ENCODE data around the gene CST4.
"Not testable (repeated sequence)": the region's sequence is repeated elsewhere in the genome, so short reads cannot be mapped to it uniquely, and the experiment has no call there.

Gene CST4

DNA sequence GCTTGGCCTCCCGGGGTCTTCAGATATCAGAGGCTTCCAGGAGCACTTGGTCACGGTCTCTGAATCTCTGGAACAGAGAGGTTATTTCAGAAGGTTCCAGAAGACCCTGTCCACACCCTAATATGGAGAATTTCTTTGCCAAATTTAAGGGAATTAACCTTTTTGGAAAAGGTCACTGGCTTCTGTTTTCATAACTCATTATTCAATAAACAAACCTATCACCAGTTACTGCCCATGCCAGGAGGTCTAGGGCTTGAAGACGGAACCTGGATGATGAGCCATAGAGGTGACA, 507 bp upstream of the CST4 start:
- no peak for DNase-seq (ENCODE audit: low read depth in 2 of 3, low spot score in 2 of 3)

DNA sequence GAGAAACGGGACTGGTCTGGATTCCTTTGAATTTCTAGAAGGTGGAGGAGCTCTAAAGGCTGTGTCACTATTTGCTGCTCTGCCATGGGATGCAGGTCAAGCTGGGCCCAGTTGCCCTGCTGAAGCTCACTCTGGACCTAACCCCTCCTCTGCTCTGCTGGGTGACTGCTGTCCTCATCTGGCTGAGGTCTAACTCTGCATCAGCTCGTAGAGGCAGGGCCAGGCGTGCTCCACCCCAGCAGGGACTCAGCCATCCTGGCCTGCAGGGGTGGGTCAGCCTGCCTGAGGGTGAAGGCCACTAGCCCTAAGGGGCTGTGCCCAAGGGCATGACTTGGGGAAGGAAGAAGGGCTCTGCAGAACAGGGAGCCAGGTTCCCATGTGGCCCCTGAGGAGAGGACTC, 852 bp downstream of the CST4 start:
- DNase-seq (ENCODE audit: low read depth in 2 of 3, low spot score in 2 of 3): no peak

DNA sequence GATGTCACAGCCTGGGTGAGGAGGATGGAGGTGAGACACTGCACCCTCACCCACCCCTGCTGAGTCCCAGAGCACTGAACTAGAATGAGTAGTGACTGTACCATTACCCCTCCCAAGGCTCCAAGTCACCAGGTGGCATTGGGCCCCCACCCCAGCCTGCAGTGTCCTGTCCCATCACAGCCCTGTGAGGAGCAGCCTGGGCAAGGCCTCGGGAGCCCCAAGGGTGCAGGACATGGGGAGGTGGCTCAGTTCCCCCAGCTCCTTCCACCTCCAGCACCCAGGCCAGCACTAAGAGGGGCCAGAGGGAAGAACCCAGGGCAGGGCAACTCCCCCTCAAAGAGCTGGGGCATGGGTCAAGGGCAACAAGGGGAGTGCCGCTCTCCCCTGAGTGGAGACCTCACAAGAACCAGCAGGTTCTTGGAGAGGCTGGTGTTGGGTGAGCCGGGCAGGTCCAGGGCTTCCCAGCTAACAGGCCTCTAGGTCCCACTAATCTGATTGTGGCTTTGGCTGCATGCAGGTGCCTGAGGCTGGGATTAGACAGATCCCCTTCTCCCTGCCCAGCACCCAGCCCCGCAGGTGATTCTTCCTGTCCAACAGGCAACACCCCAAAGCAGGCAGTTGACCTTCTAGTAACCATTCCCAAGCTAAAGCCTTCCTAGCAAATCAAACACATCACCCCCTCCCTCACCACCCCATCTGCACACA, 2.6 kb downstream of the CST4 start:
- no peak for DNase-seq (ENCODE audit: low read depth in 2 of 3, low spot score in 2 of 3)

DNA sequence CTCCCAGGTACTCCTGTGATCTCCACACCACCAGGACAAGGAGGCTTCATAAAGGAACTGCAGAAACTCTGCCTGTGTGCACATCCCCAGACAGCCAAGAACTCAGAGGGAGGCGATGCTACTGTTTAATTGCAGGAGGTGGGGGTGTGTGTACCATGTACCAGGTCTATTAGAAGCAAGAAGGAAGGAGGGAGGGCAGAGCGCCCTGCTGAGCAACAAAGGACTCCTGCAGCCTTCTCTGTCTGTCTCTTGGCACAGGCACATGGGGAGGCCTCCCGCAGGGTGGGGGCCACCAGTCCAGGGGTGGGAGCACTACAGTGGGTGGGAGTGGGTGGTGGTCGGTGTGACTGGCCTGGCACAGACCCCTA, 3.3 kb downstream of the CST4 start:
- DNase-seq (ENCODE audit: low read depth in 2 of 3, low spot score in 2 of 3): not testable (repeated sequence)

- DNase-seq (ENCODE audit: low read depth in 2 of 3, low spot score in 2 of 3): no peak
Measured at GRCh38 chr20:23684261-23684660, 4.6 kb downstream of the CST4 start.

DNA sequence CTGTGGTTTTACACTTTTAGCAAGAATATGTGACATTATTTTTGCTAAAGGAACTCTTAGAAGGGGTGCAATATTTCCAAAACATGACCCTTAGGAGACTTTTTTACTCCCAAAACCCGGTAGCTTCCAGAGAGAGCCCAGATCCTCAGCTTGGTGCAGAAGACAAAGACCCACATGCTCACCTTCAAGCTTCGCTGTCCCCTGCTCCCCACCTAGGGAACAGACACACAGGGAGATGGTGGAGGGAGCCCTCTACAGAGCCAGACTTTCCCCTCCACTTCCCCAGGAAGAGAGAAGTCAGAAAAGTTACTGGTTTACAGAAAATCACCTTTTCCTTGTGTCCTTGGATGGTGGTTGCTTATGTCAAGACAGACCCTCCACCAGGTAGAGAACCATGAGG, 5.0 kb downstream of the CST4 start:
- DNase-seq (ENCODE audit: low read depth in 2 of 3, low spot score in 2 of 3): no peak

DNA sequence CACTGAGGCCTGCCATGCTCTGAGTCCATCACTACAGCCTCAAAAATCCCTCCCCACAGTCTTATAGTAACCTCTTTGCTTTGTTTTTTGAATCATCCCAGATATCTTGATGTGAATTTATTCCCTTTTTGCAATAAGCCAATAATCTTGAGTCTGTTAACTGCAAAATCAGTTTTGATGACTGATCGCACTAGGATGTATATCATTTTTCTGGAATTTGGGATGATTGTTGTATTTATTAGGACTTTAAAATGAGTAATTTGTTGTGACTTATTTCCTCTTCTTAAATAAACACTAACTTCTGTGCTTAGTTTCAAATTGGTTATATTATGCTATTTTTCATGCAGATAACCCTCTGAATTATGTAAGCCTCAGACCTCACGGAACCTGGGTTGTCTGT, 5.6 kb downstream of the CST4 start:
- DNase-seq (ENCODE audit: low read depth in 2 of 3, low spot score in 2 of 3): no peak

- no peak for DNase-seq (ENCODE audit: low read depth in 2 of 3, low spot score in 2 of 3)
Measured at GRCh38 chr20:23680146-23680545, 8.7 kb downstream of the CST4 start.

DNA sequence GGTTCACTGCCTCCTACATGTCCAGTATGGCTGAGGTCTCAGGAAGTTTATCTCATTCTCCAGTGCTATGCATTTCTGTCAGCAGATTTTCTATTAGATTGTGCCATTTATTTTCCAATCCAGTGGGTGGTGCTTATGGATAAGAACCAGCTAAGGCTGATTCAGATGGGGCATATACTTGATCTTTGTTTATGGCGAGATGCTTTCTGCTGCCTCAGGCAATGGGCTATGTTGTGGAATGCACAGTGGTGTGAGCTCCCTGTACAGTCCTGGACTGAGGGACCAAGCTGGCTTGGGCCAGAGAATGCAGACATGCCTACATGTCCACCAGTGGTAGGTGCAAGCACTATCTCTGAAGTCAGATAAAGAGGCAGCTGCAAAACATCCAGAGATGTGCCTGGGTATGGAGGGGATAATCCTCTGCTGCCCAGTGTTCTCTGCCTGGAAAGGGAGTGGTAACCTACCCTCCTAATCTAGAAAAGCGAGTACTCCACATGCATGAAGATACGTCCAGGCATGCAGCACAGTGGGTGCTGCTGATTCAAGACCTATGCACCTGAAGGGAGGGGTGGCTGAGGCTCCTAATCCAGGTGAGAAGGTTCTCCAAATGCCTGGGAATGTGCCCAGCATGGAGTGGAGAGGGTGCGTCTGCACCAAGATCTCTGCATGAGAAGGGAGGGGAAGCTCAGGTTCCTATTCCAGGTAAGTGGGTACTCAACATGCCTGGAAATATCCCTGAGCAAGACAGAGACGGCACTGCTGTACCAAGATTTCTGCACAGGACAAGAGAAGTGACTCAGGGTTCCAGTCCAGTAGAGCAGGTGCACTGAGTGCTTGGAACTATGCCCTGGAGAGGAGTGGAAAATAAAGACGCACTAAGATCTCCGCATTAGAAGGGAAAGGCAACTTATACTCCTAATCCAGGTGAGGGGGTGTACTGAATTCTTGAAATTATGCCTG, 9.4 kb downstream of the CST4 start:
- no peak for DNase-seq (ENCODE audit: low read depth in 2 of 3, low spot score in 2 of 3)

GRCh38 chr20:23673209-23673608, 15.6 kb downstream of the CST4 start:
- no peak for DNase-seq (ENCODE audit: low read depth in 2 of 3, low spot score in 2 of 3)

GRCh38 chr20:23672158-23672557, 16.7 kb downstream of the CST4 start:
- no peak for DNase-seq (ENCODE audit: low read depth in 2 of 3, low spot score in 2 of 3)

DNA sequence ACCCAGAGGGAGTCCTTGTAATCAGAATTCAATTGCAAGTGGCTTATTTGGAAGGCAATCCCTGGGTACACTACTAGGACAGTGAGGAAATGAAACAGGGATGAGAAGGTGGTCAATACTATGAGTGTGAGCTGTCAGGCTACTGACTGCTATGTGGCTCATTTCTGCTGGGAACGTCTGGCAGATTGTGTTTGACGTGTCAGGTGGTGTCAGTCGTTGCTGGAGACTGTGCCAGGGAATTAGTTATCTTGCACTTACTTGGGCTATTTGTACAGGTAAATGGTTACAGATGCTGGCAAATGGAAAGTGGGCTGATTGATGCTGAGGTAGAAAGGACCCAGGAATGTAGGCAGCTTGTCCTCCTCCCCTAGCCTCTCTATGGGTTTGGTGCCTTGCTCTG, 17.4 kb downstream of the CST4 start:
- DNase-seq (ENCODE audit: low read depth in 2 of 3, low spot score in 2 of 3): no peak

DNA sequence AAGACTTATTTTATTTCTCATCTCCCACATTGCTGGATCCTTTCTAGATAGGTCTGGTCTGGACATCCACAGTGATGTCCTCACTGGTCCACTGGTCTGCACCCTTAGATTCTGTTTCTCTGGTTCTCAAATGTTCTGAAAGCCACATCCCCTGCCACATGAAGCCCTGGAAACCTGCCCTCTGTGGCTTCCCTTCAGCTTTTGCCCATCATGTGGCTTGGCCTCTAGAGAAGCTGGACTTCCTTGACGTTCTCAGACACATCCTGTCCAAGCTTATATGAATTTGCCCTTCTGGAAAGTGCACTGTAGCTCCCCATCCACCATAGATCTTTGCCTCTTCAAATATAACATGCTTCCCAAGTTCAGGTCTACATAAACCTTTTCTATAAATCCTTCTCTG, 18.5 kb downstream of the CST4 start:
- DNase-seq (ENCODE audit: low read depth in 2 of 3, low spot score in 2 of 3): no peak

DNA sequence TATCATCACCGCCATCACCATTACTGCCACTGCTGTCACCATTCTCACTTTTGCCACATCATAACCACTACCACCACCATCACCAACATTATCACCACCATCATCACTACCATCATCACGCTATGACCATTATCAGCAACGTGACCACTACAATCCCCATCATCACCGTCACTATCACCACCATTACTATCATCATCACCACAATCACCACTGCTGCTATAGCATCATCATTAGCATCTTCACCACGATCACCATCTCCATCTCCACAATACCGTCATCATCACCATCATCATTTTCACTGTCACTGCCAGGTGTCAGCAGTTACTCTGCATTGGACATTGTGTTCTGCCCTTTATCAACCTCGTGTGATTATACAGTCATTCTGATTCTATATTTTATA, 19.0 kb downstream of the CST4 start:
- no peak for DNase-seq (ENCODE audit: low read depth in 2 of 3, low spot score in 2 of 3)

GRCh38 chr20:23669327-23669726, 19.5 kb downstream of the CST4 start:
- no peak for DNase-seq (ENCODE audit: low read depth in 2 of 3, low spot score in 2 of 3)

DNA sequence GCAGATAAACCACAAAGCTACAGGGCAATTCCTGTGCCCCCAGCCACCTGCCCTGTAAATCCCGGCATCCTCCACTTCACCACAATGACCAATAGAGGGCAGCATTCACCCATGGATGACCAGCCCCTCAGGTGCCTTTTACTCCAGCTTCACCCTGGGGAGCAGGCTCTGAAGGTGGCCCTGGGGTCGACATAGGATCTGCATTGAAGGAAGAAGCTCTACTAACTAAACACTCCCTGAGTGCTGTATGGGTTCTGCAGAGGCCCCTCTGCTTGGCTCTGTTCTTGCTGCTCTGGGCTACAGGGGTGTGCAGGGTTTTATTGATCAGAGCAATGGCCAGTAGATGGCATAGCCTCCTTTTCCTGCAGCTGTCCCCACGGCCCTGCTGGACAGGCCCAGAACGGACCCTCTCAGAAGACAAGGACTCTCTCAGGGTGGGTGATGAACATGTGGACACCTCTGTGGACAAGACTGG, 20.3 kb downstream of the CST4 start:
- DNase-seq (ENCODE audit: low read depth in 2 of 3, low spot score in 2 of 3): peak in 1 of 3 experiments; percentile 17

DNA sequence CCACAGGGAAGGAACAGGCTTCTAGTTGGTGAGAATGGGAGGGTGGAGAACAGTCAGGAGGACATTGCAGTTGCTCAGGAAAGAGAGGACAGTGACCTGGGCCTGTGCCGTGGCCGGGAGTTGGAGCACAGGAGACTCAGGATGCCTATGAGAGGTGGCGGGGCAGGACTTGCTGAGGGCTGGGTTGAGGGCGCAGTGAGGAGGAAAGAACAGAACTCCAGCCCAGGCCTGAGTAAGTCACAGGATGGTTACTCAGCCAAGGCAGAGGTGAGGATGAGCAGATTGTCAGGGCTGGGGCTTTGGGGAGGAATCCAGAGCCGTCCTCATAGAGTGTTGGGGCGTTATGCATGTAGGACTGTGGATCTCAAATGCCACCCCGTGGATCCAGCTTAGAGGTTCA, 21.2 kb downstream of the CST4 start:
- DNase-seq (ENCODE audit: low read depth in 2 of 3, low spot score in 2 of 3): no peak

DNA sequence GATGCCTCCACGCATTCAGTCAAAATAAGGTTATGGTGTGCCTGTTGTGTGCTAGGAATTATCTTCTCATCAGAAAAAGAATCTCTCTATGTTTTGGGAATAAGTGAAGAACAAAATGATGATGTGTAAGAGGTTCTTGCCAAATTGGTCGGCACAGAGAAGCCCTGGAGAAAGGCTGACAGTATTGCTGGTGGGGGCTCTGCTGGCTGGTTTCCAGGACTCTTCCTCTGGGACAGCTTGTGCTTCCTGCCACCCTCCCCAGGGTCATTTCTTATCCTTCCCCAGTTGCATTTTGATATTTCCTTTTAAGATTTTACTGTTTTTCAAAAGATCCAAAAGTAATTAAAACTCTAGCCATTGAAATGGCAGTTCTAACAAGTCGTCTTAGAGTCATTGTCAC, 22.1 kb downstream of the CST4 start:
- DNase-seq (ENCODE audit: low read depth in 2 of 3, low spot score in 2 of 3): no peak

GRCh38 chr20:23666189-23666588, 22.6 kb downstream of the CST4 start:
- DNase-seq (ENCODE audit: low read depth in 2 of 3, low spot score in 2 of 3): no peak

DNA sequence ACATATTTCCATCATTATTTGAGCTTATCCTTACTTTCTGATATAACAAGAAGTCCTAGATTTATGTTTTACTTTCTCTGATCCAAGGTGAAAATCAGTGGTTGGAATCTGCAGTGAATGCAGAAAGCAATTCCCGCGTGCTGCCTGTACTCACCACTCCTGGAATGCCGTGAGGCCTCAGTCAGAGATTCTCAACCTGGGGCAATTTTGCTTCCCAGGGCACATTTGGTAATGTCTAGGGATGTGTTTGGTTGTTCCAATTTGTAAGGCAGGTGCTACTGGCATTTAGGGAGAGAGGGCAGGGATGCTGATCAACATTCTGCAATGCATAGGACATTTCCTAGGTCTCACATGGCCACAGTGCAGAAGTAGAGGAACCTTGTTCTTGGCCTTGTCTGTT, 23.9 kb downstream of the CST4 start:
- DNase-seq (ENCODE audit: low read depth in 2 of 3, low spot score in 2 of 3): no peak

DNA sequence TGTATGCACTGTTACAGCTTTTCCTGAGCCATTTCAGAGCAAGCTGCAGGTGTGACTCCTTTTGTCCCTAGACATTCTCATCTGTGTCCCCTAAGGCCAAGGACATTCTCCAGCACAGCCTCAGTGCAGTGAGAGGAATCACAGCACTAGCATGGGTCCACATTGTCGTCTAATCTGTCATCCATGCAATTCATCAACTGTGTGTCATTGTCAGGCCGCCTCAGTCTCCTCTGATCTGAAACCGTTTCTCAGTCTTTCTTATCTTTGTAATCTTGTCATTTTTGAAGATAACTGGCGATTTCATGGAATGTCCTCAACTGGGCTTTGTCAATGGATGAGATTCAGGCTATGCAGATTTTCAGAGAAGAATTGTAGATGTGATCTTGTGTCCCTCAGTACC, 24.8 kb downstream of the CST4 start:
- DNase-seq (ENCODE audit: low read depth in 2 of 3, low spot score in 2 of 3): not testable (repeated sequence)

GRCh38 chr20:23663180-23663579, 25.7 kb downstream of the CST4 start:
- no peak for DNase-seq (ENCODE audit: low read depth in 2 of 3, low spot score in 2 of 3)

Measured in activated CD8-positive, alpha-beta memory T cell treated with anti-CD3 and anti-CD28 coated beads for 48 hours (primary cell).